GM19023 (cell line): Measurements from ENCODE around the gene THAP6.
"Not testable (repeated sequence)": the region's sequence is repeated elsewhere in the genome, so short reads cannot be mapped to it uniquely, and the experiment has no call there.

Experiments
- ATAC-seq: cut with Tn5 transposase; IDR thresholded peaks from one replicate; pipeline ENCODE4 v1.9.1; 2021; ENCODE audit warnings: mild to moderate bottlenecking, moderate library complexity; ENCODE audit not compliant: unreplicated experiment

The THAP6 gene

GRCh38 chr4:75525086-75525485 is 10.8 kb downstream of the THAP6 start:
- no peak for ATAC-seq

- ATAC-seq: no peak
Measured at GRCh38 chr4:75525910-75526309, 11.6 kb downstream of the THAP6 start.

- no peak for ATAC-seq
Measured at GRCh38 chr4:75527482-75527881, 13.2 kb downstream of the THAP6 start.

DNA sequence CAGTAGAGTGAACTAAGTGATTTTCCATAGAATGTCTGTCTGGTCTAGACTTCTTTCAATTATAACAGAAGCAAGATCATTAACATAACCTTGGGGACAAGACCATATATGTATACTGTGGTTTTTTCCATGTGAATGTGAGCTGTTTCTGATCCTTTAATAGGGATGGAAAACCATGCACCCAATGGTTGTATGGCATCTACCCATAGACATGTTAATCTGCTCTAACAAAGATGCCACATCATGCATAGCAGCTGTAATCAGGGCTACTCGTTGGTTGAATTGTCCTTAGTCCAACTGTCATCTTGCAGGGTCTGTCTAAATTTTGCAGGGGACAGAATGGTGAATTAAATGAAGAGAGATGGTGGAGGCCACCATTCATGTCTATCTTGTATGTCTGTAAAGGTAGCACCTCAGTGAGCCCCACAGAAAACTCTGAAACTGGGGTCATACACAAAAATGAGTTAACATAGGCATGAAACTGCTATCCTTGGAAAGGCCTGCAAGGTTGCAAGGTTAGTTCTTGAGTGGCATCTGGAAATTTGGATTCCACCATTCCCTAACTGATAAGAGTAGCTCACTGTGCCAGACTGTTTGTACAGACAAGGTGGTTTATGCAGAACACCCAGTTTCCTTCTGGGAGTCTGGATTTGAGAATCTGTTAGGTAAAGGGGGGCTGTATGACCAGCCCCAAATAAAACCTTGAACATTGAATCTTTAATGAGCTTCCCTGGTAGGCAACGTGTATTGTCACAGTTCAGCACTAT is 16.5 kb downstream of the THAP6 start:
- ATAC-seq: no peak

DNA sequence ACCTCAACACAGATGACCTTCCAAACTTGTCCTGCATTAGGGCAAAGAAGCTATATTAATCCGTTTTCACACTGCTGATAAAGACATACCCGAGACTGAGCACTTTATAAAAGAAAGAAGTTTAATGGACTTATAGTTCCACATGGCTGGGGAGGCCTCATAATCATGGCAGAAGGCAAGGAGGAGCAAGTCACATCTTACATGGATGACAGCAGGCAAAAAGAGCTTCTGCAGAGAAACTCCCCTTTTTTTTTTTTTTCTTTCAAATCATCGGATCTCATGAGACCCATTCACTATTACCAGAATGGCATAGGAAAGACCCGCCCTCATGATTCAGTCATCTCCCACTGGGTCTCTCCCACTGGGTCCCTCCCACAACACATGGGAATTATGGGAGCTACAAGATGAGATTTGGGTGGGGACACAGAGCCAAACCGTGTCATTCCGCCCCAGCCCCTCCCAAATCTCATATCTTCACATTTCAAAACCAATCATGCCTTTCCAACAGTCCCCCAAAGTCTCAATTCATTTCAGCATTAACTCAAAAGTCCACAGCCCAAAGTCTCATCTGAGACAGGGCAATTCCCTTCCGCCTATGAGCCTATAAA is 17.4 kb downstream of the THAP6 start:
- ATAC-seq: not testable (repeated sequence)

DNA sequence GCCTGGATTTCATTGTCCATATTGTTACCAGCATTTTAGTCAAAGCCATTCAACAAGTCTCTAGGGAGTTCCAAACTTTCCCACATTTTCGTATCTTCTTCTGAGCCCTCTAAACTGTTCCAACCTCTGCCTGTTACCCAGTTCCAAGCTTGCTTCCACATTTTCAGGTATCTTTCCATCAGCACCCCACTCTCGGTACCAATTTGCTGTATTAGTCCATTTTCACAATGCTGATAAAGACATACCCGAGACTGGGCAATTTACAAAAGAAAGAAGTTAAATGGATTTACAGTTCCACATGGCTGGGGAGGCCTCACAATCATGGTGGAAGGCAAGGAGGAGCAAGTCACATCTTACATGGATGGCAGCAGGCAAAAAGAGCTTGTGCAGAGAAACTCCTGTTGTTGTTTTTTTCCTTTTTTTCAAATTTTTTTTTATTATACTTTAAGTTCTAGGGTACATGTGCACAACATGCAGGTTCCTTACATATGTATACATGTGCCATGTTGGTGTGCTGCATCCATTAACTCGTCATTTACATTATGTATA is 19.1 kb downstream of the THAP6 start:
- ATAC-seq: not testable (repeated sequence)

GRCh38 chr4:75533926-75534325 is 19.7 kb downstream of the THAP6 start:
- not testable (repeated sequence) for ATAC-seq

- ATAC-seq: not testable (repeated sequence)
Measured at GRCh38 chr4:75537308-75537707, 23.0 kb downstream of the THAP6 start.

GRCh38 chr4:75542824-75543223 is 28.6 kb downstream of the THAP6 start:
- ATAC-seq: no peak

GRCh38 chr4:75544220-75544619 is 29.9 kb downstream of the THAP6 start:
- ATAC-seq: not testable (repeated sequence)

DNA sequence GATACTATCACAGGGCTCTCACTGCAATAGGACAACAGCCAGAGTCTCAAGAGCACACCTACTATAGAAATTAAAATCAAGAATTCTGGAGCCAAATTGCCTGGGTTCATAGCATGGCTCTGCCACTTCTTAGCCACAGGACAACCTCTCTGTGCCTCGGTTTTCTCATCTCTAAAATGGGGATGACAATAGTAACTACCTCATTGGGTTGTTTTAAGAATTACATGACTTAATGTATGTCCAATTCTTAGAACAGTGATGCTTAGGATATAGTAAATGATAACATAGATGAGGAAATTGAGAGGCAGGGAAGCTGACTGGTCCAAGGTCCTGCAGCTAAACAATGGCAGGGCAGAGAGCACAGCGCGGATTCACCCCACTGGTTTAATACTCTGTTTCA is 30.6 kb downstream of the THAP6 start:
- ATAC-seq: no peak

- no peak for ATAC-seq
Measured at GRCh38 chr4:75545526-75545925, 31.3 kb downstream of the THAP6 start.

DNA sequence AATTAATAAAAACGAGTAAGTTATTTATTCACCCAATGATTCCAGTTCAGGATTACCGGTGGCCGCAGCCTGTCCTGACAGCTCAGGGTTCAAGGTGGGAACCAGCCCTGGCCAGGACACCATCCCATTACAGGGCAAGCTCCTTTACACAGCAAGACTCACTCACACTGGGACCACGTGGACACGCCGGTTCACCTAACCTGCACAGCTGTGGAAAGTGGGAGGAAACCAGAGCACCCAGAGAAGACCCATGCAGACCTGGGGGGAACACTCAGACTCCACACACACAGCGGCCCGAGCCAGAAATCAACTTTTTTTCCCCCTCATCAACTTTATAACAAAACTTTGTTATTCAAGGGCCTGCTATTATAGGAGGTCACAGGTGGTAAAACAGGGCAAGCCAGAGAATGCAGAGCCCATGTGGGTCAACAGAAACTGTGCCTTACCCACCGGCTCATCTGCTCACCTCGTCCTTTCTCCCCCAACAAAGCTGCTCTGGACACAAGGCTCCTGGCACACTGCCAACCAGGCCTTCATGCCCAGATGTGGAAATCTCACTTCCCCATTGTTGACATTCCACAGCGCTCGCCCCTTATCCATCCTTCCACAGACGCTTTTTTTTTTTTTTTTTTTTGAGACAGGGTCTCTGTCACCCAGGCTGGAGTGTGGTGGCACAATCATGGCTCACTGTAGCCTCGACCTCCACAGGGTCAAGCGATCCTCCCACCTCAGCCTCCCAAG is 33.5 kb downstream of the THAP6 start:
- ATAC-seq: no peak

GRCh38 chr4:75549019-75549418 is 34.7 kb downstream of the THAP6 start:
- ATAC-seq: no peak

GRCh38 chr4:75552452-75552851 is 38.2 kb downstream of the THAP6 start:
- ATAC-seq: no peak

- ATAC-seq: peak; percentile 98
Measured at GRCh38 chr4:75555294-75556164, 41.3 kb downstream of the THAP6 start, which contains the start of gene ODAPH. Gene ODAPH, plus strand, starts transcription at chr4:75556066. Its CDS starts 17 bp downstream, at chr4:75556083.

DNA sequence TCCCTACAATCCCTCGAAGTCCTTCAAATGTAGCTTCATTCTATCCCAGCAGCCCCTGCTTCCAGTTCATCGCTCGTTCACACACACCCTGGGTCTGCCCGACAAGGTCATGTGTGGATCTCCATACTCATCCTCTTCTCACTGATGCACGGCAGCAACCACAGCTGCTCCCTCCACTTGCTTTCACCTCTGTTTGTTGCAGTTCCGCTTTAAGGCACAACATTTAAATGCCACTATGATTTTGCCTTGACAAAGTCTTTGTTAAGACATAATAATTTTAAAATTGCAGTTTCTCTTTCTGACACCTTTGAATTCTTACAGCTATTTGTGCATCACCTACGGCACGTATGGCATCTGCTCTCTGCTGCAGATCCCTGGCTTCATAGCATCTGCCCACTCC is 43.4 kb downstream of the THAP6 start:
- no peak for ATAC-seq

DNA sequence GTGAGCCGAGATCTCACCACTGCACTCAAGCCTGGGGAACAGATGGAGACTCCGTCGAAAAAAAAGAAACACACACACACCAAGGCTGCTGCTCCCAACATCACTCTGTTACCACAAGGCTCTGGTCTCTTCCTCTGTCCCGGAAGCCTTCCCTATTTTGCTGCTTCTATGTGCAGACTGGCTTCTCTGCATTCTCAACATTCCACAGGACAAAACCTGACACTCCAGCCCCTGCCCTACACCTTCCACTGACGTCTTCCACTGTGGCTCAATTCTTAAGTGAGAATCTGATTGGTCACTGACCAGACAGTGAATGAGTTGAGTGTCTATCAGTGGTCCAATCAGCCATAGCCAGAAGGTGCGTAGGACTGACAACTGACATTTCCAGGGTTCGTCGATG is 47.5 kb downstream of the THAP6 start:
- no peak for ATAC-seq

GRCh38 chr4:75564023-75564422 is 49.8 kb downstream of the THAP6 start:
- no peak for ATAC-seq

DNA sequence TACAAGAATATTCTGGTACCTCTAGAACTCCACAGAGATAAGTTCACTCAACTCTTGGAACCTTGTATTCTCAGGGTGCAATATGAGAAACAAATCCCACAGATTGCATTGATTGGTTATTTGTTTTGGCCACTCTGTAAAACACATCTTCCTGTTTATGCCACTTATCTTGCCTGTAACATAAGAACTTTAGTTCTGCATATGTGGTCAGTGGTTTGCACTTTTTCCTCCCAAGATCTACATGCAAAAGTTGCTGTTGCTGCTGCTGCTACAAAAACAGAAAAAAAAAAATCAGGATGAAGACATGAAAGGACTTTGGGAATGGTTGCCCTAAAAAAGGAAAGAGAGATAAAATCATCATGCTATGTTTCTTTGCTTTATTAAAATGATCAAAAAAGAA is 51.2 kb downstream of the THAP6 start:
- ATAC-seq: no peak

- ATAC-seq: no peak
Measured at GRCh38 chr4:75566911-75567310, 52.6 kb downstream of the THAP6 start.
